Activated CD8-positive, alpha-beta T cell treated with anti-CD3 and anti-CD28 coated beads for 36 hours (primary cell): Measurements from ENCODE around the gene ROGDI. TPM values are rescaled to one million over a fixed set of nuclear protein-coding genes. Genes with fewer than 3 reads are reported as not detected.

ENCODE experiments used
- ATAC-seq: fragments of 200-7000 bp; cut with Tn5 transposase; one replicate; pipeline ENCODE4 v1.10.0; 2021; ENCODE audit warnings: mild to moderate bottlenecking, moderate library complexity
- CTCF ChIA-PET: fragments of 350-600 bp; sonication (Branson Sonifier 250); formaldehyde crosslinking; loops from one replicate; lab custom pipeline; 2021; ENCODE audit warnings: antibody characterized with exemption; lab: Charles Lee
- POLR2A ChIA-PET: fragments of 350-600 bp; sonication (Branson Sonifier 250); formaldehyde crosslinking; loops from one replicate; lab custom pipeline; 2021; ENCODE audit warnings: antibody characterized with exemption; lab: Charles Lee
- DNase-seq: peaks from one replicate; pipeline ENCODE4 v3.0.0-alpha.2; 2020
- H3K27ac Mint-ChIP-seq: one replicate; pipeline ENCODE4 v1.8.0; 2021; ENCODE audit warnings: mild to moderate bottlenecking, mixed read lengths
- H3K27me3 Mint-ChIP-seq: one replicate; pipeline ENCODE4 v1.8.0; 2021; ENCODE audit warnings: mixed read lengths
- H3K36me3 Mint-ChIP-seq: one replicate; pipeline ENCODE4 v1.8.0; 2021; ENCODE audit warnings: low read depth, mixed read lengths
- H3K4me1 Mint-ChIP-seq: one replicate; pipeline ENCODE4 v1.8.0; 2021; ENCODE audit warnings: low read depth, mixed read lengths
- H3K4me3 Mint-ChIP-seq: one replicate; pipeline ENCODE4 v1.8.0; 2021; ENCODE audit warnings: mild to moderate bottlenecking, moderate library complexity, mixed read lengths
- H3K9me3 Mint-ChIP-seq: one replicate; pipeline ENCODE4 v1.8.0; 2021; ENCODE audit warnings: mixed read lengths
- CTCF ChIP-seq: fragments of 200-600 bp; IDR thresholded peaks from one replicate; pipeline ENCODE4 v1.8.0; 2022; ENCODE audit warnings: antibody characterized with exemption, mild to moderate bottlenecking
- intact Hi-C: fragments of 100-400 bp; cut with micrococcal nuclease; formaldehyde crosslinking; loops from one replicate; pipeline ENCODE4 v1.10.0; 2022
- total RNA-seq, 2 experiments: library from RNA; stranded (reverse); gene quantifications; one replicate each; pipeline ENCODE4 v1.2.3, GENCODE V29; 2021

ROGDI gene
- total RNA-seq, 2 experiments from 2014 or later, result 3.3 to 3.7 TPM

- no peaks in the 10 kb centered on the region for H3K4me1 Mint-ChIP-seq
- ATAC-seq (no peak), DNase-seq (no peak)
- ChIA-PET CTCF (no interaction called here), POLR2A (interaction anchor here (0.9 kb wide), 1 partner anchor 27 kb away, joined by 3 read pairs; no protein-coding TSS in a partner anchor)
- no peak within 1 kb of the TSS for H3K27ac Mint-ChIP-seq
- intact Hi-C loops, result no loop called here
- no peaks in the 10 kb centered on the region for H3K27me3 Mint-ChIP-seq
- H3K9me3 Mint-ChIP-seq, result no peaks in the 10 kb centered on the region
- no peaks in the 10 kb centered on the region for H3K36me3 Mint-ChIP-seq
- H3K4me3 Mint-ChIP-seq, result no peak within 1 kb of the TSS
- TF ChIP-seq CTCF, result no peak
Measured at GRCh38 chr16:4795181-4795827, 7.1 kb downstream of the ROGDI start, which contains the start of gene SMIM22. Gene SMIM22 (plus strand): TSS chr16:4795369. CDS start chr16:4795735, 366 bp downstream.

GRCh38 chr16:4792951-4793513 lies 9.4 kb downstream of the ROGDI start:
- intact Hi-C loops, result no loop called here
- Mint-ChIP-seq H3K36me3 (no peaks in the 10 kb centered on the region), H3K27me3 (no peaks in the 10 kb centered on the region), H3K27ac (no peak overlapping the region), H3K9me3 (no peaks in the 10 kb centered on the region), H3K4me1 (no peaks in the 10 kb centered on the region), H3K4me3 (no peak overlapping the region)
- ChIA-PET CTCF (no interaction called here), POLR2A (no interaction called here)
- no peak for DNase-seq
- no peak for ATAC-seq
- no peak for TF ChIP-seq CTCF

- CTCF ChIA-PET, result no interaction called here
- no peak for TF ChIP-seq CTCF
- Mint-ChIP-seq H3K27ac (no peak overlapping the region), H3K4me3 (no peak overlapping the region), H3K27me3 (no peaks in the 10 kb centered on the region), H3K36me3 (no peaks in the 10 kb centered on the region), H3K9me3 (no peaks in the 10 kb centered on the region), H3K4me1 (no peaks in the 10 kb centered on the region)
- ATAC-seq (no peak), DNase-seq (no peak)
- intact Hi-C loops, result no loop called here
- POLR2A ChIA-PET, result interaction anchor here (1.4 kb wide), 1 partner anchor 22 kb away, joined by 3 read pairs; no protein-coding TSS in a partner anchor
Measured at GRCh38 chr16:4790871-4791270, 11.6 kb downstream of the ROGDI start.

GRCh38 chr16:4790261-4790660 lies 12.2 kb downstream of the ROGDI start:
- DNase-seq (no peak), ATAC-seq (no peak)
- ChIA-PET CTCF (no interaction called here), POLR2A (interaction anchor here (1.4 kb wide), 1 partner anchor 22 kb away, joined by 3 read pairs; no protein-coding TSS in a partner anchor)
- H3K36me3 Mint-ChIP-seq, result no peaks in the 10 kb centered on the region
- no peaks in the 10 kb centered on the region for H3K4me1 Mint-ChIP-seq
- intact Hi-C loops, result no loop called here
- H3K27me3 Mint-ChIP-seq, result no peaks in the 10 kb centered on the region
- H3K4me3 Mint-ChIP-seq, result no peak overlapping the region
- H3K27ac Mint-ChIP-seq, result no peak overlapping the region
- TF ChIP-seq CTCF, result no peak
- H3K9me3 Mint-ChIP-seq, result no peaks in the 10 kb centered on the region

- Mint-ChIP-seq H3K9me3 (no peaks in the 10 kb centered on the region), H3K27me3 (no peaks in the 10 kb centered on the region), H3K4me1 (no peaks in the 10 kb centered on the region), H3K36me3 (no peaks in the 10 kb centered on the region), H3K27ac (no peak overlapping the region), H3K4me3 (no peak overlapping the region)
- no peak for TF ChIP-seq CTCF
- intact Hi-C loops, result no loop called here
- ATAC-seq (no peak), DNase-seq (no peak)
- CTCF ChIA-PET, result interaction anchor here (1.1 kb wide), 1 partner anchor 79 kb away, joined by 3 read pairs; no protein-coding TSS in a partner anchor
- POLR2A ChIA-PET, result interaction anchor here (1.6 kb wide), 1 partner anchor 18 kb away, joined by 4 read pairs; no protein-coding TSS in a partner anchor
Measured at GRCh38 chr16:4788910-4789309, 13.5 kb downstream of the ROGDI start.
